GM13976 (cell line): Measurements from ENCODE around the gene TSPAN32.
"Not testable (repeated sequence)": the region's sequence is repeated elsewhere in the genome, so short reads cannot be mapped to it uniquely, and the experiment has no call there.

Experiments
- DNase-seq: peaks from one replicate; pipeline ENCODE4 v3.0.0; 2012; ENCODE audit warnings: low spot score
- CTCF ChIP-seq: IDR thresholded peaks from 2 replicates; pipeline ENCODE4 v1.5.1; 2012; ENCODE audit warnings: borderline replicate concordance, mild to moderate bottlenecking; ENCODE audit not compliant: insufficient read depth; ENCODE audit errors: extremely low read depth, missing control alignments, control extremely low read depth
- in situ Hi-C: fragments of 300-500 bp; cut with MboI; formaldehyde crosslinking; loops from one replicate; pipeline ENCODE4 v1.12.0; 2022; ENCODE audit warnings: low sequenced_read_pairs, mixed read lengths, inconsistent platforms; ENCODE audit not compliant: unreplicated experiment

TSPAN32 gene

GRCh38 chr11:2275334-2276279 is 26.2 kb upstream of the TSPAN32 start:
- TF ChIP-seq CTCF, result no peak
- DNase-seq, result peak; percentile 18
- in situ Hi-C loops, result no loop called here

GRCh38 chr11:2276280-2277007 is 25.4 kb upstream of the TSPAN32 start:
- peak; percentile 5 for DNase-seq
- TF ChIP-seq CTCF, result no peak
- in situ Hi-C loops, result no loop called here

GRCh38 chr11:2277008-2277346 is 24.8 kb upstream of the TSPAN32 start:
- DNase-seq, result peak; percentile 7
- in situ Hi-C loops, result no loop called here
- no peak for TF ChIP-seq CTCF

GRCh38 chr11:2277933-2278523 is 23.8 kb upstream of the TSPAN32 start:
- no peak for TF ChIP-seq CTCF
- in situ Hi-C loops, result no loop called here
- DNase-seq, result no peak

- in situ Hi-C loops, result no loop called here
- no peak for DNase-seq
- TF ChIP-seq CTCF, result no peak
These were observed 21.6 kb upstream of the TSPAN32 start for GRCh38 chr11:2280208-2280607.

- in situ Hi-C loops, DNase-seq: not testable (repeated sequence)
These were observed 15.5 kb upstream of the TSPAN32 start for GRCh38 chr11:2286350-2286749.
